ENCODE measurements around the gene SLCO2B1.

SLCO2B1 gene

GRCh38 chr11:75195167-75195962, 44.5 kb downstream of the SLCO2B1 start:
- DNase-seq (ENCODE audit: low spot score) (no peak), ATAC-seq (ENCODE audit: low read depth) (no peak)
- H3K36me3 ChIP-seq (ENCODE audit: low read depth) = no peaks in the 10 kb centered on the region
- H3K4me1 ChIP-seq (ENCODE audit: insufficient read depth, poor library complexity, severe bottlenecking) = no peaks in the 10 kb centered on the region
- no peaks in the 10 kb centered on the region for H3K9me3 ChIP-seq (ENCODE audit: severe bottlenecking)
- TF ChIP-seq, protein P1, sequence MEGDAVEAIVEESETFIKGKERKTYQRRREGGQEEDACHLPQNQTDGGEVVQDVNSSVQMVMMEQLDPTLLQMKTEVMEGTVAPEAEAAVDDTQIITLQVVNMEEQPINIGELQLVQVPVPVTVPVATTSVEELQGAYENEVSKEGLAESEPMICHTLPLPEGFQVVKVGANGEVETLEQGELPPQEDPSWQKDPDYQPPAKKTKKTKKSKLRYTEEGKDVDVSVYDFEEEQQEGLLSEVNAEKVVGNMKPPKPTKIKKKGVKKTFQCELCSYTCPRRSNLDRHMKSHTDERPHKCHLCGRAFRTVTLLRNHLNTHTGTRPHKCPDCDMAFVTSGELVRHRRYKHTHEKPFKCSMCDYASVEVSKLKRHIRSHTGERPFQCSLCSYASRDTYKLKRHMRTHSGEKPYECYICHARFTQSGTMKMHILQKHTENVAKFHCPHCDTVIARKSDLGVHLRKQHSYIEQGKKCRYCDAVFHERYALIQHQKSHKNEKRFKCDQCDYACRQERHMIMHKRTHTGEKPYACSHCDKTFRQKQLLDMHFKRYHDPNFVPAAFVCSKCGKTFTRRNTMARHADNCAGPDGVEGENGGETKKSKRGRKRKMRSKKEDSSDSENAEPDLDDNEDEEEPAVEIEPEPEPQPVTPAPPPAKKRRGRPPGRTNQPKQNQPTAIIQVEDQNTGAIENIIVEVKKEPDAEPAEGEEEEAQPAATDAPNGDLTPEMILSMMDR (IDR thresholded peaks at IDR 0.05; ENCODE audit: poor library complexity, severe bottlenecking) = no peak
- H3K27ac ChIP-seq (ENCODE audit: poor library complexity, severe bottlenecking) = no peak overlapping the region
- H3K4me3 ChIP-seq (ENCODE audit: severe bottlenecking) = no peak overlapping the region
- H3K27me3 ChIP-seq (ENCODE audit: insufficient read depth, poor library complexity, severe bottlenecking) = no peaks in the 10 kb centered on the region

- Histone ChIP-seq H3K9me3 (ENCODE audit: severe bottlenecking) (no peaks in the 10 kb centered on the region), H3K27me3 (ENCODE audit: insufficient read depth, poor library complexity, severe bottlenecking) (no peaks in the 10 kb centered on the region)
Measured at GRCh38 chr11:75196426-75196825, 45.5 kb downstream of the SLCO2B1 start.

GRCh38 chr11:75197512-75198277, 46.8 kb downstream of the SLCO2B1 start:
- TF ChIP-seq, protein P1 (IDR thresholded peaks at IDR 0.05; ENCODE audit: poor library complexity, severe bottlenecking) = no peak
- Histone ChIP-seq H3K27me3 (ENCODE audit: insufficient read depth, poor library complexity, severe bottlenecking) (no peaks in the 10 kb centered on the region), H3K36me3 (ENCODE audit: low read depth) (no peaks in the 10 kb centered on the region)

More at GRCh38 chr11:75196426-75196825, 45.5 kb downstream of the SLCO2B1 start:
- DNase-seq (ENCODE audit: low spot score) = no peak
- Histone ChIP-seq H3K4me3 (ENCODE audit: severe bottlenecking) (no peak overlapping the region), H3K4me1 (ENCODE audit: insufficient read depth, poor library complexity, severe bottlenecking) (no peaks in the 10 kb centered on the region), H3K36me3 (ENCODE audit: low read depth) (no peaks in the 10 kb centered on the region), H3K27ac (ENCODE audit: poor library complexity, severe bottlenecking) (no peak overlapping the region)
- no peak for ATAC-seq (ENCODE audit: low read depth)
- TF ChIP-seq, protein P1 (IDR thresholded peaks at IDR 0.05; ENCODE audit: poor library complexity, severe bottlenecking) = no peak

DNA sequence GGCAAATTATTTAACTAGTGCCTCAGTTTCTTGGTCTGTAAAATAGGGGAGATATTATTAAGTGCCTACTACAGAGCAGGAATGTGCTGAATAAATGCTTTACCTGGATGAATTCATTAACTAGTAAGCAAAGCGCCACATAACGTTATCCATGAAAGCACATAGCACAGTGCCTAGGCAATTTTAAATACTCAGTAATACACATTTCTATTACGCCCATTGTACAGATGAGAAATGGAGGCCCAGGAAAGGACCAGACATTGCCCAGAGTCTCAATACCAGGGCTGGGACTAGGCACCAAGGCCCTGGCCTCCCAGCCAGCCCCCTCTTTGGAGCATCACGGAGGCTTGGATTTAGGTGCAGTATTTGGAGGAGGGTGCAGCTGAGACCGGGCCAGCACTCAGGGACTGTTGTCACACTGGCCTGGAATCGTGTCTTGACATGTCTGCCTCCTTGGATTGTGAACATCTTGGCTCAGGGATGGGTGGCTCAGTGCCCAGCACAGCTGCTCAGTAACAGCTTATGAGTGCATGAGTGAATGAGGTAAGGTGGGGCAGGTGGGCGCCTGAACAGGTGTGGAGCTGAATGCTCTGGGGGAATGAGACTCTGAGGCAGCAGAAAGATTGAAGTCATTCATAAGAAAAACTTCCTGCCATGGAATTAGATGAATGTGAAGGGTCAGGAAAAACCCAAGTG, 47.5 kb downstream of the SLCO2B1 start:
- TF ChIP-seq, protein P1 (IDR thresholded peaks at IDR 0.05; ENCODE audit: poor library complexity, severe bottlenecking) = no peak
- DNase-seq (ENCODE audit: low spot score) (no peak), ATAC-seq (ENCODE audit: low read depth) (peak; percentile 27; the same call in 1 of the 3 replicates)
- no peak overlapping the region for H3K4me3 ChIP-seq (ENCODE audit: severe bottlenecking)
- no peaks in the 10 kb centered on the region for H3K4me1 ChIP-seq (ENCODE audit: insufficient read depth, poor library complexity, severe bottlenecking)
- no peaks in the 10 kb centered on the region for H3K9me3 ChIP-seq (ENCODE audit: severe bottlenecking)
- no peaks in the 10 kb centered on the region for H3K27me3 ChIP-seq (ENCODE audit: insufficient read depth, poor library complexity, severe bottlenecking)
- no peak overlapping the region for H3K27ac ChIP-seq (ENCODE audit: poor library complexity, severe bottlenecking)
- no peaks in the 10 kb centered on the region for H3K36me3 ChIP-seq (ENCODE audit: low read depth)

More at GRCh38 chr11:75197512-75198277, 46.8 kb downstream of the SLCO2B1 start:
- ATAC-seq (ENCODE audit: low read depth) (no peak), DNase-seq (ENCODE audit: low spot score) (no peak)
- Histone ChIP-seq H3K9me3 (ENCODE audit: severe bottlenecking) (no peaks in the 10 kb centered on the region), H3K4me3 (ENCODE audit: severe bottlenecking) (no peak overlapping the region), H3K27ac (ENCODE audit: poor library complexity, severe bottlenecking) (no peak overlapping the region), H3K4me1 (ENCODE audit: insufficient read depth, poor library complexity, severe bottlenecking) (no peaks in the 10 kb centered on the region)
